ENCODE results near the gene PATE3.

- TF ChIP-seq, protein P1, sequence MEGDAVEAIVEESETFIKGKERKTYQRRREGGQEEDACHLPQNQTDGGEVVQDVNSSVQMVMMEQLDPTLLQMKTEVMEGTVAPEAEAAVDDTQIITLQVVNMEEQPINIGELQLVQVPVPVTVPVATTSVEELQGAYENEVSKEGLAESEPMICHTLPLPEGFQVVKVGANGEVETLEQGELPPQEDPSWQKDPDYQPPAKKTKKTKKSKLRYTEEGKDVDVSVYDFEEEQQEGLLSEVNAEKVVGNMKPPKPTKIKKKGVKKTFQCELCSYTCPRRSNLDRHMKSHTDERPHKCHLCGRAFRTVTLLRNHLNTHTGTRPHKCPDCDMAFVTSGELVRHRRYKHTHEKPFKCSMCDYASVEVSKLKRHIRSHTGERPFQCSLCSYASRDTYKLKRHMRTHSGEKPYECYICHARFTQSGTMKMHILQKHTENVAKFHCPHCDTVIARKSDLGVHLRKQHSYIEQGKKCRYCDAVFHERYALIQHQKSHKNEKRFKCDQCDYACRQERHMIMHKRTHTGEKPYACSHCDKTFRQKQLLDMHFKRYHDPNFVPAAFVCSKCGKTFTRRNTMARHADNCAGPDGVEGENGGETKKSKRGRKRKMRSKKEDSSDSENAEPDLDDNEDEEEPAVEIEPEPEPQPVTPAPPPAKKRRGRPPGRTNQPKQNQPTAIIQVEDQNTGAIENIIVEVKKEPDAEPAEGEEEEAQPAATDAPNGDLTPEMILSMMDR (conservative IDR thresholded peaks at IDR 0.05) = no peak
- TF ChIP-seq ZFX (IDR thresholded peaks at IDR 0.05) = no peak
Measured at GRCh38 chr11:125790825-125791224, 2.9 kb downstream of the PATE3 start.

Data from C4-2B (cell line).